Nucleus accumbens (tissue), 56 donors: ENCODE measurements around the gene CHMP4A.

ENCODE experiments used
- DNase-seq, 56 donors: peaks; one replicate each; lab custom pipeline; 2025; lab: John Stamatoyannopoulos, UW

Gene CHMP4A

GRCh38 chr14:24182110-24182882, 31.0 kb downstream of the CHMP4A start:
- no peak for DNase-seq

GRCh38 chr14:24181371-24182077, 31.8 kb downstream of the CHMP4A start:
- DNase-seq, result no peak

GRCh38 chr14:24179961-24180796, 33.1 kb downstream of the CHMP4A start:
- peak in 10 of 56 donors; percentile 10 to 75 (median 28) for DNase-seq

GRCh38 chr14:24179294-24179960, 33.9 kb downstream of the CHMP4A start:
- no peak for DNase-seq

GRCh38 chr14:24178399-24179178, 34.7 kb downstream of the CHMP4A start:
- no peak for DNase-seq

GRCh38 chr14:24177891-24178290, 35.4 kb downstream of the CHMP4A start:
- no peak for DNase-seq

- DNase-seq, result no peak
Measured at GRCh38 chr14:24177041-24177825, 36.1 kb downstream of the CHMP4A start.

GRCh38 chr14:24176599-24176998, 36.7 kb downstream of the CHMP4A start:
- DNase-seq, result no peak

GRCh38 chr14:24172871-24173281, 40.4 kb downstream of the CHMP4A start:
- DNase-seq, result peak in 3 of 56 donors; percentile 9 to 13 (median 13)

- peak in 6 of 56 donors; percentile 10 to 33 (median 24) for DNase-seq
Measured at GRCh38 chr14:24172261-24172860, 40.9 kb downstream of the CHMP4A start.

GRCh38 chr14:24171422-24172260, 41.6 kb downstream of the CHMP4A start, which contains the start of gene REC8:
Gene REC8, plus strand, starts transcription at chr14:24172080. Its CDS starts 473 bp downstream, at chr14:24172553.
- peak; percentile 51 to 98 (median 90) for DNase-seq

- no peak for DNase-seq
Measured at GRCh38 chr14:24167469-24168114, 45.7 kb downstream of the CHMP4A start.

- no peak for DNase-seq
Measured at GRCh38 chr14:24165785-24166184, 47.5 kb downstream of the CHMP4A start.

- no peak for DNase-seq
Measured at GRCh38 chr14:24164518-24164991, 48.7 kb downstream of the CHMP4A start.

- peak in 6 of 56 donors; percentile 5 to 25 (median 12) for DNase-seq
Measured at GRCh38 chr14:24162093-24162492, 51.2 kb downstream of the CHMP4A start.
